Naive B cell (primary cell): ENCODE measurements around the gene GSG1. TPM values are rescaled to one million over a fixed set of nuclear protein-coding genes. Genes with fewer than 3 reads are reported as not detected.

Experiments used
- ATAC-seq, 2 donors: fragments of 150-1000 bp; cut with Tn5 transposase; 2 replicates each; pipeline ENCODE4 v1.10.0; 2021; ENCODE audit warnings: low read depth in 2 of 2, mild to moderate bottlenecking in 2 of 2, moderate library complexity in 2 of 2
- DNase-seq: peaks from one replicate; pipeline ENCODE4 v3.0.0; 2022
- H3K27ac Mint-ChIP-seq, 6 donors: one replicate each; pipeline ENCODE4 v1.8.0; 2020 to 2022; ENCODE audit warnings: mild to moderate bottlenecking in 6 of 6, mixed read lengths in 6 of 6, moderate library complexity in 5 of 6, inconsistent platforms in 2 of 6
- H3K27me3 Mint-ChIP-seq, 3 donors: one replicate each; pipeline ENCODE4 v1.8.0; 2021 to 2022; ENCODE audit warnings: mixed read lengths in 3 of 3, mild to moderate bottlenecking in 1 of 3
- H3K36me3 Mint-ChIP-seq, 2 donors: one replicate each; pipeline ENCODE4 v1.8.0; 2020 to 2022; ENCODE audit warnings: mixed read lengths in 2 of 2, inconsistent platforms in 1 of 2, mild to moderate bottlenecking in 1 of 2
- H3K4me1 Mint-ChIP-seq, 3 donors: one replicate each; pipeline ENCODE4 v1.8.0; 2020 to 2022; ENCODE audit warnings: mixed read lengths in 3 of 3, inconsistent platforms in 1 of 3, mild to moderate bottlenecking in 1 of 3, moderate library complexity in 1 of 3
- H3K4me3 Mint-ChIP-seq, 8 donors: one replicate each; pipeline ENCODE4 v1.8.0; 2020 to 2022; ENCODE audit warnings: mild to moderate bottlenecking in 8 of 8, mixed read lengths in 8 of 8, moderate library complexity in 8 of 8, inconsistent platforms in 2 of 8
- H3K9me3 Mint-ChIP-seq, 7 donors: one replicate each; pipeline ENCODE4 v1.8.0; 2020 to 2022; ENCODE audit warnings: mixed read lengths in 7 of 7, mild to moderate bottlenecking in 5 of 7, inconsistent platforms in 2 of 7, moderate library complexity in 1 of 7
- polyA plus RNA-seq, 6 donors: library from polyadenylated mRNA; unstranded; fragments of 300-500 nt; fragmentation: Illumina TruSeq; gene quantifications; one replicate each; pipeline ENCODE4 v1.2.3, GENCODE V29; 2021; ENCODE audit warnings: low read depth in 6 of 6

GSG1 gene
- polyA plus RNA-seq, 6 donors from 2014 or later: 0.11 to 0.16 TPM; not detected in 4

- Mint-ChIP-seq H3K4me3 (no peak overlapping the region), H3K36me3 (no peaks in the 10 kb centered on the region), H3K27ac (no peak overlapping the region), H3K4me1 (no peaks in the 10 kb centered on the region), H3K9me3 (peaks cover 0 to 5% (median 0%) of the 10 kb centered on the region in 7 donors), H3K27me3 (peaks cover 0 to 15% (median 0%) of the 10 kb centered on the region in 3 donors)
- DNase-seq: no peak
- ATAC-seq: no peak
These were observed 30.4 kb upstream of the GSG1 start for GRCh38 chr12:13133886-13134285.

GRCh38 chr12:13130981-13131380 lies 27.5 kb upstream of the GSG1 start:
- DNase-seq (no peak), ATAC-seq (no peak)
- H3K4me3 Mint-ChIP-seq: no peak overlapping the region
- no peaks in the 10 kb centered on the region for H3K36me3 Mint-ChIP-seq
- H3K27ac Mint-ChIP-seq: no peak overlapping the region
- peaks cover 0 to 5% (median 4%) of the 10 kb centered on the region in 3 donors for H3K27me3 Mint-ChIP-seq
- peaks cover 0 to 2% (median 0%) of the 10 kb centered on the region in 7 donors for H3K9me3 Mint-ChIP-seq
- no peaks in the 10 kb centered on the region for H3K4me1 Mint-ChIP-seq

GRCh38 chr12:13128291-13128965 lies 25.0 kb upstream of the GSG1 start:
- H3K4me1 Mint-ChIP-seq: no peaks in the 10 kb centered on the region
- H3K27ac Mint-ChIP-seq: no peak overlapping the region
- no peaks in the 10 kb centered on the region for H3K9me3 Mint-ChIP-seq
- DNase-seq: no peak
- H3K4me3 Mint-ChIP-seq: no peak overlapping the region
- peaks cover 0 to 5% (median 4%) of the 10 kb centered on the region in 3 donors for H3K27me3 Mint-ChIP-seq
- ATAC-seq: no peak
- H3K36me3 Mint-ChIP-seq: no peaks in the 10 kb centered on the region

- Mint-ChIP-seq H3K27ac (no peak overlapping the region), H3K4me3 (no peak overlapping the region), H3K4me1 (no peaks in the 10 kb centered on the region), H3K27me3 (peaks cover 0 to 5% (median 4%) of the 10 kb centered on the region in 3 donors), H3K36me3 (no peaks in the 10 kb centered on the region), H3K9me3 (no peaks in the 10 kb centered on the region)
- DNase-seq (no peak), ATAC-seq (no peak)
These were observed 24.0 kb upstream of the GSG1 start for GRCh38 chr12:13127444-13127843.

- DNase-seq (no peak), ATAC-seq (no peak)
- Mint-ChIP-seq H3K4me1 (no peaks in the 10 kb centered on the region), H3K27ac (no peak overlapping the region), H3K36me3 (no peaks in the 10 kb centered on the region), H3K9me3 (no peaks in the 10 kb centered on the region), H3K27me3 (peaks cover 0 to 5% (median 4%) of the 10 kb centered on the region in 3 donors), H3K4me3 (no peak overlapping the region)
These were observed 23.0 kb upstream of the GSG1 start for GRCh38 chr12:13126494-13126893.

- H3K27ac Mint-ChIP-seq: no peak overlapping the region
- no peaks in the 10 kb centered on the region for H3K9me3 Mint-ChIP-seq
- H3K36me3 Mint-ChIP-seq: no peaks in the 10 kb centered on the region
- ATAC-seq (no peak), DNase-seq (no peak)
- H3K4me1 Mint-ChIP-seq: no peaks in the 10 kb centered on the region
- H3K4me3 Mint-ChIP-seq: no peak overlapping the region
- H3K27me3 Mint-ChIP-seq: peaks cover 0 to 5% (median 4%) of the 10 kb centered on the region in 3 donors
These were observed 22.5 kb upstream of the GSG1 start for GRCh38 chr12:13125996-13126395.

GRCh38 chr12:13124656-13125505 lies 21.4 kb upstream of the GSG1 start:
- Mint-ChIP-seq H3K36me3 (no peaks in the 10 kb centered on the region), H3K4me1 (no peaks in the 10 kb centered on the region), H3K27me3 (peaks cover 0 to 4% (median 0%) of the 10 kb centered on the region in 3 donors), H3K4me3 (no peak overlapping the region), H3K9me3 (no peaks in the 10 kb centered on the region), H3K27ac (peak overlapping the region in 1 of 6 donors; percentile 25)
- DNase-seq (no peak), ATAC-seq (no peak)

GRCh38 chr12:13121568-13121967 lies 18.1 kb upstream of the GSG1 start:
- no peaks in the 10 kb centered on the region for H3K4me1 Mint-ChIP-seq
- H3K27me3 Mint-ChIP-seq: peaks cover 0 to 2% (median under 1%) of the 10 kb centered on the region in 3 donors
- ATAC-seq: no peak
- H3K9me3 Mint-ChIP-seq: no peaks in the 10 kb centered on the region
- H3K4me3 Mint-ChIP-seq: no peak overlapping the region
- no peak for DNase-seq
- no peak overlapping the region for H3K27ac Mint-ChIP-seq
- H3K36me3 Mint-ChIP-seq: no peaks in the 10 kb centered on the region

GRCh38 chr12:13120413-13120812 lies 16.9 kb upstream of the GSG1 start:
- Mint-ChIP-seq H3K27ac (no peak overlapping the region), H3K36me3 (no peaks in the 10 kb centered on the region), H3K4me1 (no peaks in the 10 kb centered on the region), H3K9me3 (no peaks in the 10 kb centered on the region), H3K4me3 (no peak overlapping the region), H3K27me3 (peaks cover 0 to 9% (median 5%) of the 10 kb centered on the region in 3 donors)
- DNase-seq (no peak), ATAC-seq (no peak)

- H3K4me1 Mint-ChIP-seq: no peaks in the 10 kb centered on the region
- H3K9me3 Mint-ChIP-seq: no peaks in the 10 kb centered on the region
- peaks cover 0 to 12% (median 5%) of the 10 kb centered on the region in 3 donors for H3K27me3 Mint-ChIP-seq
- no peak for ATAC-seq
- DNase-seq: no peak
- H3K36me3 Mint-ChIP-seq: no peaks in the 10 kb centered on the region
- no peak overlapping the region for H3K27ac Mint-ChIP-seq
- H3K4me3 Mint-ChIP-seq: no peak overlapping the region
These were observed 16.4 kb upstream of the GSG1 start for GRCh38 chr12:13119826-13120225.

- no peak overlapping the region for H3K27ac Mint-ChIP-seq
- H3K4me3 Mint-ChIP-seq: no peak overlapping the region
- no peaks in the 10 kb centered on the region for H3K36me3 Mint-ChIP-seq
- H3K27me3 Mint-ChIP-seq: peaks cover 0 to 28% (median 11%) of the 10 kb centered on the region in 3 donors
- ATAC-seq (no peak), DNase-seq (no peak)
- no peaks in the 10 kb centered on the region for H3K9me3 Mint-ChIP-seq
- H3K4me1 Mint-ChIP-seq: no peaks in the 10 kb centered on the region
These were observed 13.6 kb upstream of the GSG1 start for GRCh38 chr12:13117029-13117428.

- Mint-ChIP-seq H3K27me3 (peaks cover 0 to 28% (median 11%) of the 10 kb centered on the region in 3 donors), H3K9me3 (no peaks in the 10 kb centered on the region), H3K4me3 (no peak overlapping the region), H3K36me3 (no peaks in the 10 kb centered on the region), H3K4me1 (no peaks in the 10 kb centered on the region), H3K27ac (peak overlapping the region in 1 of 6 donors; percentile 41)
- DNase-seq: no peak
- ATAC-seq: no peak
These were observed 12.8 kb upstream of the GSG1 start for GRCh38 chr12:13116259-13116658.

- DNase-seq: no peak
- no peaks in the 10 kb centered on the region for H3K36me3 Mint-ChIP-seq
- H3K9me3 Mint-ChIP-seq: no peaks in the 10 kb centered on the region
- H3K27ac Mint-ChIP-seq: no peak overlapping the region
- no peak overlapping the region for H3K4me3 Mint-ChIP-seq
- no peak for ATAC-seq
- no peaks in the 10 kb centered on the region for H3K4me1 Mint-ChIP-seq
- H3K27me3 Mint-ChIP-seq: peaks cover 0 to 28% (median 11%) of the 10 kb centered on the region in 3 donors
These were observed 11.0 kb upstream of the GSG1 start for GRCh38 chr12:13114251-13115052.
